B cell (primary cell): ENCODE results near the gene SMARCE1. TPM values are rescaled to one million over a fixed set of nuclear protein-coding genes. Genes with fewer than 3 reads are reported as not detected.

Experiments used
- ATAC-seq: fragments of 200-7000 bp; cut with Tn5 transposase; one replicate; pipeline ENCODE4 v1.10.0; 2021; ENCODE audit warnings: low read depth, mild to moderate bottlenecking, moderate number of reproducible peaks, moderate library complexity
- CTCF ChIA-PET: fragments of 350-600 bp; sonication (Branson Sonifier 250); formaldehyde crosslinking; loops from one replicate; lab custom pipeline; 2021; ENCODE audit warnings: antibody characterized with exemption, inconsistent platforms; lab: Charles Lee
- POLR2A ChIA-PET: fragments of 350-600 bp; sonication (Branson Sonifier 250); formaldehyde crosslinking; loops from one replicate; lab custom pipeline; 2021; ENCODE audit warnings: antibody characterized with exemption; lab: Charles Lee
- DNase-seq: peaks from one replicate; pipeline ENCODE4 v3.0.0; 2013
- H2AFZ ChIP-seq: 2 replicates; pipeline ENCODE4 v1.6.1; 2012; ENCODE audit warnings: mild to moderate bottlenecking, low read depth, low read length; ENCODE audit not compliant: insufficient read depth, poor library complexity, severe bottlenecking
- H3K27ac ChIP-seq, 2 donors: 1 replicate in 1 of 2; 2 replicates in 1 of 2; pipeline ENCODE4 v1.5.1; 2012 to 2013; ENCODE audit warnings: low read length in 2 of 2, mild to moderate bottlenecking in 2 of 2, moderate library complexity in 1 of 2
- H3K27me3 ChIP-seq, 4 experiments: fragments of 200-600 bp in 1 of 4; sonication (generic) in 1 of 4; replicated peaks in 1 of 4; 1 replicate in 2 of 4; 2 replicates in 2 of 4; pipeline versions ENCODE4 v1.6.1 to v1.7.0; 2013 to 2016; ENCODE audit warnings: low read length in 3 of 4, mild to moderate bottlenecking in 2 of 4, mixed read lengths in 1 of 4, moderate library complexity in 1 of 4; ENCODE audit not compliant: insufficient read depth in 4 of 4, control insufficient read depth in 3 of 4; ENCODE audit errors: control extremely low read depth in 1 of 4
- H3K36me3 ChIP-seq, 2 experiments: replicated peaks in 1 of 2; 1 replicate in 1 of 2; 2 replicates in 1 of 2; pipeline versions ENCODE4 v1.6.1 to v1.7.1; 2013; ENCODE audit warnings: low read length in 1 of 2; ENCODE audit not compliant: insufficient read depth in 2 of 2, control insufficient read depth in 1 of 2; ENCODE audit errors: control extremely low read depth in 1 of 2, extremely low read depth in 1 of 2
- H3K4me1 ChIP-seq, 2 donors: fragments of 200-600 bp in 1 of 2; sonication (generic) in 1 of 2; 1 replicate in 1 of 2; 2 replicates in 1 of 2; pipeline versions ENCODE4 v1.5.1 to v1.6.1; 2013 to 2017; ENCODE audit warnings: low read length in 2 of 2; ENCODE audit not compliant: control insufficient read depth in 2 of 2, insufficient read depth in 2 of 2
- H3K4me2 ChIP-seq: replicated peaks from 2 replicates; pipeline ENCODE3; 2012; ENCODE audit warnings: mild to moderate bottlenecking, low read depth, low read length; ENCODE audit not compliant: poor library complexity, severe bottlenecking
- H3K4me3 ChIP-seq, 5 experiments: fragments of 200-600 bp in 1 of 5; sonication (generic) in 1 of 5; 1 replicate in 3 of 5; 2 replicates in 2 of 5; pipeline versions ENCODE4 v1.5.1 to v1.7.0; 2011 to 2016; ENCODE audit warnings: low read length in 4 of 5, mild to moderate bottlenecking in 4 of 5, low read depth in 2 of 5, control low read depth in 1 of 5, moderate library complexity in 1 of 5; ENCODE audit not compliant: insufficient read depth in 1 of 5; ENCODE audit errors: control extremely low read depth in 1 of 5, extremely low read depth in 1 of 5
- H3K79me2 ChIP-seq: fragments of 200-600 bp; sonication (generic); one replicate; pipeline ENCODE4 v1.6.0; 2016; ENCODE audit warnings: low read length; ENCODE audit not compliant: control insufficient read depth, insufficient read depth
- H3K9ac ChIP-seq: fragments of 200-600 bp; sonication (generic); 2 replicates; pipeline ENCODE4 v1.6.1; 2017; ENCODE audit warnings: mild to moderate bottlenecking, low read length, moderate library complexity
- H3K9me3 ChIP-seq, 3 donors: one replicate each; pipeline versions ENCODE4 v1.6.1 to v1.7.1; 2013; ENCODE audit warnings: low read length in 2 of 3; ENCODE audit not compliant: control insufficient read depth in 2 of 3, insufficient read depth in 1 of 3; ENCODE audit errors: control extremely low read depth in 1 of 3
- H4K20me1 ChIP-seq: 2 replicates; pipeline ENCODE4 v1.6.0; 2012; ENCODE audit warnings: mild to moderate bottlenecking, low read length; ENCODE audit not compliant: insufficient read depth, control insufficient read depth, poor library complexity, severe bottlenecking
- H3K27ac Mint-ChIP-seq: one replicate; pipeline ENCODE4 v1.8.0; 2021; ENCODE audit warnings: mixed read lengths
- H3K27me3 Mint-ChIP-seq: one replicate; pipeline ENCODE4 v1.8.0; 2021; ENCODE audit warnings: mixed read lengths
- H3K4me1 Mint-ChIP-seq: one replicate; pipeline ENCODE4 v1.8.0; 2021; ENCODE audit warnings: mixed read lengths
- H3K4me3 Mint-ChIP-seq: one replicate; pipeline ENCODE4 v1.8.0; 2021; ENCODE audit warnings: mixed read lengths
- H3K9me3 Mint-ChIP-seq: one replicate; pipeline ENCODE4 v1.8.0; 2022; ENCODE audit warnings: mixed read lengths; ENCODE audit not compliant: insufficient read depth
- CTCF ChIP-seq: fragments of 200-600 bp; IDR thresholded peaks from one replicate; pipeline ENCODE4 v1.8.0; 2022; ENCODE audit warnings: antibody characterized with exemption, mild to moderate bottlenecking
- EZH2 ChIP-seq: IDR thresholded peaks from 2 replicates; pipeline ENCODE4 v1.6.1; 2012; ENCODE audit warnings: borderline replicate concordance, low read depth, mild to moderate bottlenecking, moderate library complexity, low read length; ENCODE audit not compliant: insufficient read depth, poor library complexity, severe bottlenecking
- WGBS: methylation state at CpG from one replicate; pipeline ENCODE4 v1.1.5; 2013; ENCODE audit warnings: missing lambda C conversion rate; ENCODE audit not compliant: insufficient coverage; 5-methylcytosine and 5-hydroxymethylcytosine counted together
- intact Hi-C: fragments of 100-400 bp; cut with micrococcal nuclease; formaldehyde crosslinking; loops from one replicate; pipeline ENCODE4 v1.10.0; 2022
- polyA plus RNA-seq: library from polyadenylated mRNA; depleted of rRNA; stranded (reverse); fragments of >200 nt; gene quantifications from 2 replicates; pipeline ENCODE4 v1.2.3, GENCODE V29; 2012
- total RNA-seq, 2 donors: library from RNA; stranded (reverse); fragments of 120-200 nt in 1 of 2; gene quantifications; 1 replicate in 1 of 2; 2 replicates in 1 of 2; pipeline versions ENCODE4 v1.2.3 to v1.2.4, GENCODE V29; 2013 to 2022

SMARCE1 gene
- total and polyA plus RNA-seq, 2 donors (not counting 1 experiment from before 2014, with no cell fraction given): 19.9 to 128 TPM

DNA sequence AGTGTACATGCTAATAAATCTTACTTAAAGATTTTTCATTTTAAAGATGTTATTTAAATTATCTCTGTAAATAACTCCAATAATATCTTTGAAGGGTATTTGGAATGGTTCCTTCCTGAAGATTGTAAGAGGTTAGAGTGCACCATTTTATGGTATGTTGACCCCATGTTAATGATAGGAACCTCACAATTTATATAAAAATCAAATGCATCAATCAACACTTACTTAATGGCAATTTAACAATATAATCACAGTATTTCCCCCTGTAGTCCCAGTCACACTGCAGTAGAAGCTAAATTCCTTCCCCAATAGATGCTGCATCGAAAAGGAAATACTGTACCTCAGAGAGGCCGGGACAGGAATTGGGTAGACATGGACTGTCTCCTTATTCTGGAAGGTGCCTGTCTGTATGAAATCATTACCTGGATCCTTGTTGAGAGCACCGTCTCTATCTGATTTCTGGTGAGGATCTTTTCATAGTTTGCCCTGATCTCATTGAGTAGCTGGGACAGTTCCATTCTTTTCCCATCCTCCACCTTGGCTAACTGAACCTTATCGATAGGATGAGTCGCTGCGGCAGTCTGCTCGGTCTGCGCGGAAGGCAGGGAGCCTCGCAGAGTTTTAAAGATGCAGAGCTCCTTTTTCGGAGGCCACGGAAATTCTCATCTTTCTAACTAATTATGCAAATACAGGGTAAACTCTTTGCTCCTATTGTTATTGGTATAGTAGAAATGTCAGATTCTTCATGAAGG lies 17.1 kb upstream of the SMARCE1 start, which contains the start of gene KRT222:
KRT222 (minus strand) TSS at position 596 of the 752 bp plus-strand sequence; CDS start at position 518, 78 bp downstream.
- intact Hi-C loops: no loop called here
- WGBS: 31% methylated on average over 5 of the region's 12 CpGs

More for the DNA sequence above, 17.1 kb upstream of the SMARCE1 start, which contains the start of gene KRT222:
- no peaks in the 10 kb centered on the region for H3K9me3 Mint-ChIP-seq
- DNase-seq: no peak
- POLR2A ChIA-PET: no interaction called here
- no peak within 1 kb of the TSS for H3K27ac Mint-ChIP-seq
- H3K27me3 Mint-ChIP-seq: peaks cover 47% of the 10 kb centered on the region
- Histone ChIP-seq H3K36me3 (no peaks in the 10 kb centered on the region), H2AFZ (no peak within 1 kb of the TSS), H3K27me3 (peaks cover 2 to 36% (median 21%) of the 10 kb centered on the region in 4 experiments), H3K9ac (no peak within 1 kb of the TSS), H3K79me2 (no peaks in the 10 kb centered on the region), H3K9me3 (no peaks in the 10 kb centered on the region), H3K27ac (no peak within 1 kb of the TSS), H3K4me1 (peaks cover 3 to 4% of the 10 kb centered on the region in 2 donors), H3K4me3 (no peak within 1 kb of the TSS), H4K20me1 (no peaks in the 10 kb centered on the region), H3K4me2 (no peak within 1 kb of the TSS)
- peak within 1 kb of the TSS; percentile 29 for H3K4me3 Mint-ChIP-seq
- no peak for ATAC-seq
- CTCF ChIA-PET: interaction anchor here (0.7 to 0.8 kb wide), 3 partner anchors 104 to 991 kb away, joined by 3 to 4 read pairs (median 4); no protein-coding TSS in a partner anchor
- TF ChIP-seq EZH2: no peak
- no peak for TF ChIP-seq CTCF
- peaks cover 6% of the 10 kb centered on the region for H3K4me1 Mint-ChIP-seq
